LNCaP clone FGC (cell line): ENCODE measurements around the gene TTC27.
"Not testable (repeated sequence)": the region's sequence is repeated elsewhere in the genome, so short reads cannot be mapped to it uniquely, and the experiment has no call there.

Experiments used
- DNase-seq: peaks from one replicate; pipeline ENCODE4 v3.0.0-alpha.2; 2011; ENCODE audit warnings: low read depth
- H3K4me3 ChIP-seq: 2 replicates; pipeline ENCODE4 v1.5.1; 2011; ENCODE audit warnings: mild to moderate bottlenecking, low read depth, low read length, control low read depth
- CTCF ChIP-seq: IDR thresholded peaks from 2 replicates; pipeline ENCODE4 v1.5.1; 2012; ENCODE audit warnings: mild to moderate bottlenecking; ENCODE audit not compliant: control insufficient read depth, insufficient read depth; ENCODE audit errors: extremely low read depth

TTC27 gene

GRCh38 chr2:32633040-32633439 lies 5.2 kb downstream of the TTC27 start:
- no peak for DNase-seq
- no peak overlapping the region for H3K4me3 ChIP-seq
- no peak for TF ChIP-seq CTCF

GRCh38 chr2:32638548-32638947 lies 10.7 kb downstream of the TTC27 start:
- not testable (repeated sequence) for H3K4me3 ChIP-seq, DNase-seq

GRCh38 chr2:32641180-32641579 lies 13.3 kb downstream of the TTC27 start:
- TF ChIP-seq CTCF = no peak
- no peak overlapping the region for H3K4me3 ChIP-seq
- DNase-seq = no peak

GRCh38 chr2:32647180-32647651 lies 19.4 kb downstream of the TTC27 start:
- no peak overlapping the region for H3K4me3 ChIP-seq
- DNase-seq = no peak
- no peak for TF ChIP-seq CTCF

- no peak for DNase-seq
- no peak for TF ChIP-seq CTCF
- no peak overlapping the region for H3K4me3 ChIP-seq
Observed at GRCh38 chr2:32652555-32653209, 24.8 kb downstream of the TTC27 start.

- DNase-seq = no peak
- no peak for TF ChIP-seq CTCF
- no peak overlapping the region for H3K4me3 ChIP-seq
Observed at GRCh38 chr2:32656069-32656468, 28.2 kb downstream of the TTC27 start.

GRCh38 chr2:32663864-32664263 lies 36.0 kb downstream of the TTC27 start:
- no peak for DNase-seq
- no peak overlapping the region for H3K4me3 ChIP-seq
- no peak for TF ChIP-seq CTCF
